ENCODE data around the gene CCNB2.

GRCh38 chr15:59153466-59153865 is 48.5 kb downstream of the CCNB2 start:
- no peak for TF ChIP-seq POLR2AphosphoS5 (IDR thresholded peaks at IDR 0.05; ENCODE audit: low read depth, low read length)
- TF ChIP-seq CTCF (IDR thresholded peaks at IDR 0.05): no peak
- no peak for TF ChIP-seq REST (IDR thresholded peaks at IDR 0.05; ENCODE audit: insufficient read depth in 1 of 2, low read depth in 2 of 2, low read length in 1 of 2)
- no peak for TF ChIP-seq TCF7L2 (IDR thresholded peaks at IDR 0.05; ENCODE audit: low read depth, low read length)
- TF ChIP-seq SIN3A (IDR thresholded peaks at IDR 0.05; ENCODE audit: borderline replicate concordance, insufficient read depth, low read depth, low read length): no peak
